WTC11 (cell line): Measurements from ENCODE around the gene SIAE. TPM values are rescaled to one million over a fixed set of nuclear protein-coding genes. Genes with fewer than 3 reads are reported as not detected.

ENCODE experiments used
- ATAC-seq: fragments of 200-7000 bp; cut with Tn5 transposase; 2 replicates; pipeline ENCODE4 v1.10.0; 2021; ENCODE audit warnings: mild to moderate bottlenecking, moderate library complexity
- CTCF ChIA-PET: fragments of 300-600 bp; sonication (Branson Sonifier 250); formaldehyde crosslinking; loops from one replicate; lab custom pipeline; 2021; ENCODE audit warnings: antibody characterized with exemption; lab: Charles Lee
- POLR2A ChIA-PET: fragments of 350-600 bp; sonication (Branson Sonifier 250); formaldehyde crosslinking; loops from one replicate; lab custom pipeline; 2021; ENCODE audit warnings: antibody characterized with exemption; lab: Charles Lee
- DNase-seq: peaks from one replicate; pipeline ENCODE4 v3.0.0; 2021; ENCODE audit warnings: low spot score
- H3K27ac Mint-ChIP-seq: 2 replicates; pipeline ENCODE4 v1.8.0; 2021; ENCODE audit warnings: mixed read lengths
- H3K27me3 Mint-ChIP-seq: 2 replicates; pipeline ENCODE4 v1.8.0; 2021; ENCODE audit warnings: low read depth, mild to moderate bottlenecking, moderate library complexity, mixed read lengths
- H3K36me3 Mint-ChIP-seq: 2 replicates; pipeline ENCODE4 v1.8.0; 2021; ENCODE audit warnings: mixed read lengths
- H3K4me1 Mint-ChIP-seq: 2 replicates; pipeline ENCODE4 v1.8.0; 2022; ENCODE audit warnings: mixed read lengths
- H3K4me3 Mint-ChIP-seq: 2 replicates; pipeline ENCODE4 v1.8.0; 2021; ENCODE audit warnings: mild to moderate bottlenecking, moderate library complexity, mixed read lengths
- H3K9me3 Mint-ChIP-seq: 2 replicates; pipeline ENCODE4 v1.8.0; 2021; ENCODE audit warnings: mixed read lengths
- E2F5 ChIP-seq: sonication (generic); formaldehyde crosslinking; IDR thresholded peaks from 2 replicates; pipeline ENCODE4 v1.8.1; 2022; ENCODE audit warnings: mild to moderate bottlenecking, moderate library complexity, missing genetic modification reagents
- EMX1 ChIP-seq: fragments of 250-450 bp; sonication (Bioruptor Pico); IDR thresholded peaks from 2 replicates; pipeline ENCODE4 v1.8.0; 2021; ENCODE audit warnings: mild to moderate bottlenecking
- ESRRA ChIP-seq: sonication (generic); formaldehyde crosslinking; IDR thresholded peaks from 2 replicates; pipeline ENCODE4 v1.8.1; 2022; ENCODE audit warnings: mild to moderate bottlenecking, missing genetic modification reagents, borderline replicate concordance
- FOXK1 ChIP-seq: sonication (generic); formaldehyde crosslinking; IDR thresholded peaks from 2 replicates; pipeline ENCODE4 v1.8.0; 2022; ENCODE audit warnings: mild to moderate bottlenecking, moderate library complexity, missing genetic modification reagents
- NFYB ChIP-seq: sonication (generic); formaldehyde crosslinking; conservative IDR thresholded peaks from 2 replicates; pipeline ENCODE4 v1.8.0; 2022; ENCODE audit warnings: low read depth, missing genetic modification reagents
- PRRX2 ChIP-seq: fragments of 250-450 bp; sonication (Bioruptor Pico); IDR thresholded peaks from 2 replicates; pipeline ENCODE4 v1.8.0; 2021; ENCODE audit warnings: mild to moderate bottlenecking
- RORB ChIP-seq: fragments of 250-450 bp; sonication (Bioruptor Pico); IDR thresholded peaks from 2 replicates; pipeline ENCODE4 v1.9.0; 2021; ENCODE audit warnings: mild to moderate bottlenecking
- ZBTB43 ChIP-seq: sonication (generic); formaldehyde crosslinking; IDR thresholded peaks from 2 replicates; pipeline ENCODE4 v1.8.1; 2023; ENCODE audit warnings: mild to moderate bottlenecking, missing genetic modification reagents
- ZNF138 ChIP-seq: sonication (generic); formaldehyde crosslinking; conservative IDR thresholded peaks from 2 replicates; pipeline ENCODE4 v1.8.1; 2022; ENCODE audit warnings: mild to moderate bottlenecking, moderate library complexity, missing genetic modification reagents
- ZNF317 ChIP-seq: sonication (generic); formaldehyde crosslinking; IDR thresholded peaks from 2 replicates; pipeline ENCODE4 v1.8.1; 2023; ENCODE audit warnings: low read depth, mild to moderate bottlenecking, moderate library complexity, missing genetic modification reagents, borderline replicate concordance
- ZNF532 ChIP-seq: fragments of 250-450 bp; sonication (Bioruptor Pico); IDR thresholded peaks from 2 replicates; pipeline ENCODE4 v1.9.0; 2021; ENCODE audit warnings: mild to moderate bottlenecking, borderline replicate concordance
- total RNA-seq: library from RNA; stranded (reverse); gene quantifications from 3 replicates; pipeline ENCODE4 v1.2.3, GENCODE V29; 2021
- TF ChIP-seq, protein P1 (sequence below): sonication (generic); formaldehyde crosslinking; IDR thresholded peaks from 2 replicates; pipeline ENCODE4 v1.8.1; 2022; ENCODE audit warnings: low read depth, missing genetic modification reagents, borderline replicate concordance
- TF ChIP-seq, protein P2 (sequence below): sonication (generic); formaldehyde crosslinking; IDR thresholded peaks from 2 replicates; pipeline ENCODE4 v1.8.0; 2022; ENCODE audit warnings: mild to moderate bottlenecking, missing genetic modification reagents
- TF ChIP-seq, protein P3 (sequence below): fragments of 200-600 bp; IDR thresholded peaks from 2 replicates; pipeline ENCODE4 v1.8.0; 2022; ENCODE audit warnings: antibody characterized with exemption
- TF ChIP-seq, protein P4 (sequence below): fragments of 250-450 bp; sonication (Bioruptor Pico); conservative IDR thresholded peaks from 2 replicates; pipeline ENCODE4 v1.9.0; 2021; ENCODE audit warnings: mild to moderate bottlenecking
- TF ChIP-seq, protein P5 (sequence below): sonication (generic); formaldehyde crosslinking; conservative IDR thresholded peaks from 2 replicates; pipeline ENCODE4 v1.8.1; 2023; ENCODE audit warnings: mild to moderate bottlenecking, low read depth, missing genetic modification reagents, moderate library complexity

SIAE gene
- total RNA-seq, 1 experiment from 2014 or later, result 4.9 TPM

GRCh38 chr11:124612567-124613246, 60.8 kb downstream of the SIAE start (continued):
- TF ChIP-seq ZBTB43 (CRISPR knock-in tag) (no peak), ZNF317 (no peak), PRRX2 (CRISPR knock-in tag) (no peak)
- TF ChIP-seq, all 79 proteins: peak for 0

GRCh38 chr11:124612045-124612444, 61.5 kb downstream of the SIAE start:
- no peaks in the 10 kb centered on the region for H3K36me3 Mint-ChIP-seq
- TF ChIP-seq, protein P1, sequence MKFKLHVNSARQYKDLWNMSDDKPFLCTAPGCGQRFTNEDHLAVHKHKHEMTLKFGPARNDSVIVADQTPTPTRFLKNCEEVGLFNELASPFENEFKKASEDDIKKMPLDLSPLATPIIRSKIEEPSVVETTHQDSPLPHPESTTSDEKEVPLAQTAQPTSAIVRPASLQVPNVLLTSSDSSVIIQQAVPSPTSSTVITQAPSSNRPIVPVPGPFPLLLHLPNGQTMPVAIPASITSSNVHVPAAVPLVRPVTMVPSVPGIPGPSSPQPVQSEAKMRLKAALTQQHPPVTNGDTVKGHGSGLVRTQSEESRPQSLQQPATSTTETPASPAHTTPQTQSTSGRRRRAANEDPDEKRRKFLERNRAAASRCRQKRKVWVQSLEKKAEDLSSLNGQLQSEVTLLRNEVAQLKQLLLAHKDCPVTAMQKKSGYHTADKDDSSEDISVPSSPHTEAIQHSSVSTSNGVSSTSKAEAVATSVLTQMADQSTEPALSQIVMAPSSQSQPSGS, result no peak
- no peak for TF ChIP-seq ESRRA
- TF ChIP-seq ZNF138 (CRISPR knock-in tag), result no peak
- TF ChIP-seq RORB (CRISPR knock-in tag), result no peak
- TF ChIP-seq E2F5, result no peak
- no peak for TF ChIP-seq FOXK1 (CRISPR knock-in tag)
- TF ChIP-seq, protein P2, sequence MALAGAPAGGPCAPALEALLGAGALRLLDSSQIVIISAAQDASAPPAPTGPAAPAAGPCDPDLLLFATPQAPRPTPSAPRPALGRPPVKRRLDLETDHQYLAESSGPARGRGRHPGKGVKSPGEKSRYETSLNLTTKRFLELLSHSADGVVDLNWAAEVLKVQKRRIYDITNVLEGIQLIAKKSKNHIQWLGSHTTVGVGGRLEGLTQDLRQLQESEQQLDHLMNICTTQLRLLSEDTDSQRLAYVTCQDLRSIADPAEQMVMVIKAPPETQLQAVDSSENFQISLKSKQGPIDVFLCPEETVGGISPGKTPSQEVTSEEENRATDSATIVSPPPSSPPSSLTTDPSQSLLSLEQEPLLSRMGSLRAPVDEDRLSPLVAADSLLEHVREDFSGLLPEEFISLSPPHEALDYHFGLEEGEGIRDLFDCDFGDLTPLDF (CRISPR knock-in tag), result no peak
- H3K27me3 Mint-ChIP-seq, result no peaks in the 10 kb centered on the region; the same call in 1 of the 2 replicates
- H3K4me3 Mint-ChIP-seq, result no peak overlapping the region
- CTCF ChIA-PET, result no interaction called here
- no peak for ATAC-seq
- POLR2A ChIA-PET, result no interaction called here
- no peaks in the 10 kb centered on the region for H3K9me3 Mint-ChIP-seq
- no peak for DNase-seq
- H3K27ac Mint-ChIP-seq, result no peak overlapping the region
- H3K4me1 Mint-ChIP-seq, result no peaks in the 10 kb centered on the region

GRCh38 chr11:124611064-124611463, 62.5 kb downstream of the SIAE start, which contains the start of gene PANX3:
TSS of gene PANX3 (plus strand) at chr11:124611428. CDS start at chr11:124611557, 129 bp downstream.
- Mint-ChIP-seq H3K9me3 (no peaks in the 10 kb centered on the region), H3K27me3 (no peaks in the 10 kb centered on the region; the same call in 1 of the 2 replicates), H3K4me1 (no peaks in the 10 kb centered on the region), H3K4me3 (no peak within 1 kb of the TSS), H3K27ac (no peak within 1 kb of the TSS), H3K36me3 (no peaks in the 10 kb centered on the region)
- ATAC-seq, result no peak
- CTCF ChIA-PET, result no interaction called here
- no peak for DNase-seq
- POLR2A ChIA-PET, result interaction anchor here (0.6 kb wide), 1 partner anchor 175 kb away, joined by 5 read pairs; no protein-coding TSS in a partner anchor
- TF ChIP-seq, protein P3, sequence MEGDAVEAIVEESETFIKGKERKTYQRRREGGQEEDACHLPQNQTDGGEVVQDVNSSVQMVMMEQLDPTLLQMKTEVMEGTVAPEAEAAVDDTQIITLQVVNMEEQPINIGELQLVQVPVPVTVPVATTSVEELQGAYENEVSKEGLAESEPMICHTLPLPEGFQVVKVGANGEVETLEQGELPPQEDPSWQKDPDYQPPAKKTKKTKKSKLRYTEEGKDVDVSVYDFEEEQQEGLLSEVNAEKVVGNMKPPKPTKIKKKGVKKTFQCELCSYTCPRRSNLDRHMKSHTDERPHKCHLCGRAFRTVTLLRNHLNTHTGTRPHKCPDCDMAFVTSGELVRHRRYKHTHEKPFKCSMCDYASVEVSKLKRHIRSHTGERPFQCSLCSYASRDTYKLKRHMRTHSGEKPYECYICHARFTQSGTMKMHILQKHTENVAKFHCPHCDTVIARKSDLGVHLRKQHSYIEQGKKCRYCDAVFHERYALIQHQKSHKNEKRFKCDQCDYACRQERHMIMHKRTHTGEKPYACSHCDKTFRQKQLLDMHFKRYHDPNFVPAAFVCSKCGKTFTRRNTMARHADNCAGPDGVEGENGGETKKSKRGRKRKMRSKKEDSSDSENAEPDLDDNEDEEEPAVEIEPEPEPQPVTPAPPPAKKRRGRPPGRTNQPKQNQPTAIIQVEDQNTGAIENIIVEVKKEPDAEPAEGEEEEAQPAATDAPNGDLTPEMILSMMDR, result no peak
- TF ChIP-seq, protein P4, sequence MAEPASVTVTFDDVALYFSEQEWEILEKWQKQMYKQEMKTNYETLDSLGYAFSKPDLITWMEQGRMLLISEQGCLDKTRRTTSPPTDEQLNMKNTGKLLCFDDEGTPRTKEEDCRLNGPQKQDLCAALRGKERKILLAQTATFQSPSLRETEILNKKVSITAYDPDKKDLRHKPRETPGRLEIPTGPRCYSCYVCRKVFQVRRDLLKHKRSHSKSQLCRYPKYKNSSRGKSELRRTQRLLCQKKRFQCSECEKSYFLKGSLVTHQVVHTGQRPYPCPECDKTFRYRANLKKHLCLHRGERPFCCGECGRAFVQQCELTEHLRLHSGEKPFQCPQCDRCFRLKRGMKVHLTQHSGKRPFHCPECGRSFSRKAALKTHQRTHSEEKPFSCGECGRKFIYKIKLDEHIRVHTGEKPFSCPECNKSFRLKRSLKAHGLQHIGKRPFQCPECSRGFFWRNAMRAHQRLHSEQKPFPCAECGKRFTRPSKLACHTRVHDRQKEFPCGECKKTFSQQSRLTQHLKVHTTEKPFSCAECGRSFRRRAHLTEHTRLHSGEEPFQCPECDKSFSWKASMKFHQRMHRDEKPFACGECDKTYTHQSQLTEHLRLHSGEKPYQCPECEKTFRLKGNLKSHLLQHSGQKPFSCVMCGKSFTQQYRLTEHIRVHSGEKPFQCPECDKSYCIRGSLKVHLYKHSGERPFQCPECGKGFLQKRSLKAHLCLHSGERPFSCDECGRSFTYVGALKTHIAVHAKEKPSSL (CRISPR knock-in tag), result no peak
- TF ChIP-seq, protein P5, sequence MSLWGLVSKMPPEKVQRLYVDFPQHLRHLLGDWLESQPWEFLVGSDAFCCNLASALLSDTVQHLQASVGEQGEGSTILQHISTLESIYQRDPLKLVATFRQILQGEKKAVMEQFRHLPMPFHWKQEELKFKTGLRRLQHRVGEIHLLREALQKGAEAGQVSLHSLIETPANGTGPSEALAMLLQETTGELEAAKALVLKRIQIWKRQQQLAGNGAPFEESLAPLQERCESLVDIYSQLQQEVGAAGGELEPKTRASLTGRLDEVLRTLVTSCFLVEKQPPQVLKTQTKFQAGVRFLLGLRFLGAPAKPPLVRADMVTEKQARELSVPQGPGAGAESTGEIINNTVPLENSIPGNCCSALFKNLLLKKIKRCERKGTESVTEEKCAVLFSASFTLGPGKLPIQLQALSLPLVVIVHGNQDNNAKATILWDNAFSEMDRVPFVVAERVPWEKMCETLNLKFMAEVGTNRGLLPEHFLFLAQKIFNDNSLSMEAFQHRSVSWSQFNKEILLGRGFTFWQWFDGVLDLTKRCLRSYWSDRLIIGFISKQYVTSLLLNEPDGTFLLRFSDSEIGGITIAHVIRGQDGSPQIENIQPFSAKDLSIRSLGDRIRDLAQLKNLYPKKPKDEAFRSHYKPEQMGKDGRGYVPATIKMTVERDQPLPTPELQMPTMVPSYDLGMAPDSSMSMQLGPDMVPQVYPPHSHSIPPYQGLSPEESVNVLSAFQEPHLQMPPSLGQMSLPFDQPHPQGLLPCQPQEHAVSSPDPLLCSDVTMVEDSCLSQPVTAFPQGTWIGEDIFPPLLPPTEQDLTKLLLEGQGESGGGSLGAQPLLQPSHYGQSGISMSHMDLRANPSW (CRISPR knock-in tag), result no peak
- TF ChIP-seq EMX1 (CRISPR knock-in tag), result no peak
- TF ChIP-seq NFYB (CRISPR knock-in tag), result no peak
- no peak for TF ChIP-seq FOXK1 (CRISPR knock-in tag)
- TF ChIP-seq ZNF532 (CRISPR knock-in tag), result no peak
- TF ChIP-seq ZNF317, result no peak
